NT2/D1 (cell line): ENCODE results near the gene FMN1.

Experiments
- YY1 ChIP-seq: IDR thresholded peaks from 2 replicates; pipeline ENCODE4 v1.6.1; 2011; ENCODE audit not compliant: insufficient read length, insufficient read depth
- ZNF274 ChIP-seq: IDR thresholded peaks from 2 replicates; pipeline ENCODE4 v1.6.1; 2011; ENCODE audit warnings: mild to moderate bottlenecking, low read depth, low read length

DNA sequence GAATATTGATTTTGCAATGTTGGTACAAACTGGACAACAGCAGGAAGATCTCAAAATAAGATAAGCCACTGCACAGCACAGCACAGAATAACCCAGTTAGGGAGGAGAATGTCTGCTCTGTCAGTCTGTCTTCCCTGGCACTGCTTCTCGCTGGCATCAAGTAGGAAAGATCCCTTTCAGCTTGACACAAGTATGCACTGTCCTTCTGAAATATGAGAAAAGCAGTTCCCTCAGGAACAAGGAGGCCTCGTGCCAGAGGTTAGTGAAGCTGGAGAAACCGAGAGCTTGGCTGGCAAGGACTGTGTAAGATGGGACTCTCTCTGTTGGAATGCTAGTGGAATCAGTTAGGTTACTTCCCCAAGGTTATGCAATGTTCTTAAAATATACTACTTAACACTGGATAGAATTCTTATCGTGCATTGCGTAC is 59.1 kb downstream of the FMN1 start:
- TF ChIP-seq YY1 (no peak), ZNF274 (no peak)
